ENCODE data around the gene CELA2A.

- TF ChIP-seq POLR2AphosphoS5 (IDR thresholded peaks at IDR 0.05), result no peak
- TF ChIP-seq, protein P1, sequence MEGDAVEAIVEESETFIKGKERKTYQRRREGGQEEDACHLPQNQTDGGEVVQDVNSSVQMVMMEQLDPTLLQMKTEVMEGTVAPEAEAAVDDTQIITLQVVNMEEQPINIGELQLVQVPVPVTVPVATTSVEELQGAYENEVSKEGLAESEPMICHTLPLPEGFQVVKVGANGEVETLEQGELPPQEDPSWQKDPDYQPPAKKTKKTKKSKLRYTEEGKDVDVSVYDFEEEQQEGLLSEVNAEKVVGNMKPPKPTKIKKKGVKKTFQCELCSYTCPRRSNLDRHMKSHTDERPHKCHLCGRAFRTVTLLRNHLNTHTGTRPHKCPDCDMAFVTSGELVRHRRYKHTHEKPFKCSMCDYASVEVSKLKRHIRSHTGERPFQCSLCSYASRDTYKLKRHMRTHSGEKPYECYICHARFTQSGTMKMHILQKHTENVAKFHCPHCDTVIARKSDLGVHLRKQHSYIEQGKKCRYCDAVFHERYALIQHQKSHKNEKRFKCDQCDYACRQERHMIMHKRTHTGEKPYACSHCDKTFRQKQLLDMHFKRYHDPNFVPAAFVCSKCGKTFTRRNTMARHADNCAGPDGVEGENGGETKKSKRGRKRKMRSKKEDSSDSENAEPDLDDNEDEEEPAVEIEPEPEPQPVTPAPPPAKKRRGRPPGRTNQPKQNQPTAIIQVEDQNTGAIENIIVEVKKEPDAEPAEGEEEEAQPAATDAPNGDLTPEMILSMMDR (IDR thresholded peaks at IDR 0.05), result no peak
These were observed 16.2 kb upstream of the CELA2A start for GRCh38 chr1:15440357-15440756.

Data from breast epithelium (tissue), 3 donors.